Measurements from ENCODE around the gene IFNAR2.

- TF ChIP-seq CTCF (IDR thresholded peaks at IDR 0.05; ENCODE audit: poor library complexity) (no peak), EZH2 (IDR thresholded peaks at IDR 0.05; ENCODE audit: borderline replicate concordance) (no peak)
Observed at GRCh38 chr21:33268737-33269441, 39.2 kb downstream of the IFNAR2 start.

All from hepatocyte (in vitro differentiated cells).